ENCODE data around the gene CDAN1.
"Not testable (repeated sequence)": the region's sequence is repeated elsewhere in the genome, so short reads cannot be mapped to it uniquely, and the experiment has no call there.

CDAN1 gene

GRCh38 chr15:42736793-42737528 is at the start of gene CDAN1:
CDAN1 (minus strand) TSS chr15:42737128; CDS start chr15:42737102, 26 bp downstream.
- peak; percentile 99 for DNase-seq (ENCODE audit: low spot score)
- peak; percentile 17 for FAIRE-seq

GRCh38 chr15:42785569-42785968 is 48.6 kb upstream of the CDAN1 start:
- no peak for FAIRE-seq
- no peak for DNase-seq (ENCODE audit: low spot score)

- FAIRE-seq (no peak), DNase-seq (ENCODE audit: low spot score) (no peak)
Observed at GRCh38 chr15:42784705-42785104, 47.8 kb upstream of the CDAN1 start.

- no peak for DNase-seq (ENCODE audit: low spot score)
- FAIRE-seq = no peak
Observed at GRCh38 chr15:42782716-42783115, 45.8 kb upstream of the CDAN1 start.

- DNase-seq (ENCODE audit: low spot score) = no peak
- no peak for FAIRE-seq
Observed at GRCh38 chr15:42775416-42775815, 38.5 kb upstream of the CDAN1 start.

GRCh38 chr15:42772901-42773300 is 36.0 kb upstream of the CDAN1 start:
- DNase-seq (ENCODE audit: low spot score) (no peak), FAIRE-seq (no peak)

GRCh38 chr15:42772144-42772543 is 35.2 kb upstream of the CDAN1 start:
- DNase-seq (ENCODE audit: low spot score) (no peak), FAIRE-seq (no peak)

- FAIRE-seq; DNase-seq (ENCODE audit: low spot score): not testable (repeated sequence)
Observed at GRCh38 chr15:42766109-42766508, 29.2 kb upstream of the CDAN1 start.

- not testable (repeated sequence) for FAIRE-seq; DNase-seq (ENCODE audit: low spot score)
Observed at GRCh38 chr15:42764154-42764731, 27.3 kb upstream of the CDAN1 start.

GRCh38 chr15:42761813-42762212 is 24.9 kb upstream of the CDAN1 start:
- not testable (repeated sequence) for FAIRE-seq

GRCh38 chr15:42760759-42761158 is 23.8 kb upstream of the CDAN1 start:
- DNase-seq (ENCODE audit: low spot score) = no peak
- no peak for FAIRE-seq

More at GRCh38 chr15:42761813-42762212, 24.9 kb upstream of the CDAN1 start:
- DNase-seq (ENCODE audit: low spot score) = not testable (repeated sequence)

- no peak for DNase-seq (ENCODE audit: low spot score)
- FAIRE-seq = no peak
Observed at GRCh38 chr15:42759093-42759492, 22.2 kb upstream of the CDAN1 start.

- DNase-seq (ENCODE audit: low spot score) (no peak), FAIRE-seq (no peak)
Observed at GRCh38 chr15:42750306-42750705, 13.4 kb upstream of the CDAN1 start.

- no peak for DNase-seq (ENCODE audit: low spot score)
- no peak for FAIRE-seq
Observed at GRCh38 chr15:42749266-42749665, 12.3 kb upstream of the CDAN1 start.

GRCh38 chr15:42744195-42744594 is 7.3 kb upstream of the CDAN1 start:
- no peak for FAIRE-seq
- DNase-seq (ENCODE audit: low spot score) = no peak

GRCh38 chr15:42742149-42742548 is 5.2 kb upstream of the CDAN1 start:
- FAIRE-seq (no peak), DNase-seq (ENCODE audit: low spot score) (no peak)

- FAIRE-seq (no peak), DNase-seq (ENCODE audit: low spot score) (no peak)
Observed at GRCh38 chr15:42741710-42742109, 4.8 kb upstream of the CDAN1 start.

- DNase-seq (ENCODE audit: low spot score) = peak; percentile 58
Observed at GRCh38 chr15:42737529-42738328, 801 bp upstream of the CDAN1 start.

GRCh38 chr15:42736178-42736792 is 643 bp downstream of the CDAN1 start:
- FAIRE-seq (no peak), DNase-seq (ENCODE audit: low spot score) (peak; percentile 42)

More at GRCh38 chr15:42737529-42738328, 801 bp upstream of the CDAN1 start:
- FAIRE-seq = no peak

GRCh38 chr15:42735382-42736165 is 1.4 kb downstream of the CDAN1 start:
- FAIRE-seq (no peak), DNase-seq (ENCODE audit: low spot score) (no peak)
